ENCODE measurements around the gene DZIP1L.
A peak's percentile ranks its signal among the peaks of the same experiment; 100 is the strongest.
"Not testable (repeated sequence)": the region's sequence is repeated elsewhere in the genome, so short reads cannot be mapped to it uniquely, and the experiment has no call there.

The DZIP1L gene, protein sequence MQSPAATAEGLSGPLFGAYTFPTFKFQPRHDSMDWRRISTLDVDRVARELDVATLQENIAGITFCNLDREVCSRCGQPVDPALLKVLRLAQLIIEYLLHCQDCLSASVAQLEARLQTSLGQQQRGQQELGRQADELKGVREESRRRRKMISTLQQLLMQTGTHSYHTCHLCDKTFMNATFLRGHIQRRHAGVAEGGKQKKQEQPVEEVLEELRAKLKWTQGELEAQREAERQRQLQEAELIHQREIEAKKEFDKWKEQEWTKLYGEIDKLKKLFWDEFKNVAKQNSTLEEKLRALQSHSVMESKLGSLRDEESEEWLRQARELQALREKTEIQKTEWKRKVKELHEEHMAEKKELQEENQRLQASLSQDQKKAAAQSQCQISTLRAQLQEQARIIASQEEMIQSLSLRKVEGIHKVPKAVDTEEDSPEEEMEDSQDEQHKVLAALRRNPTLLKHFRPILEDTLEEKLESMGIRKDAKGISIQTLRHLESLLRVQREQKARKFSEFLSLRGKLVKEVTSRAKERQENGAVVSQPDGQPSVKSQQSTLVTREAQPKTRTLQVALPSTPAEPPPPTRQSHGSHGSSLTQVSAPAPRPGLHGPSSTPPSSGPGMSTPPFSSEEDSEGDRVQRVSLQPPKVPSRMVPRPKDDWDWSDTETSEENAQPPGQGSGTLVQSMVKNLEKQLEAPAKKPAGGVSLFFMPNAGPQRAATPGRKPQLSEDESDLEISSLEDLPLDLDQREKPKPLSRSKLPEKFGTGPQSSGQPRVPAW

DNA sequence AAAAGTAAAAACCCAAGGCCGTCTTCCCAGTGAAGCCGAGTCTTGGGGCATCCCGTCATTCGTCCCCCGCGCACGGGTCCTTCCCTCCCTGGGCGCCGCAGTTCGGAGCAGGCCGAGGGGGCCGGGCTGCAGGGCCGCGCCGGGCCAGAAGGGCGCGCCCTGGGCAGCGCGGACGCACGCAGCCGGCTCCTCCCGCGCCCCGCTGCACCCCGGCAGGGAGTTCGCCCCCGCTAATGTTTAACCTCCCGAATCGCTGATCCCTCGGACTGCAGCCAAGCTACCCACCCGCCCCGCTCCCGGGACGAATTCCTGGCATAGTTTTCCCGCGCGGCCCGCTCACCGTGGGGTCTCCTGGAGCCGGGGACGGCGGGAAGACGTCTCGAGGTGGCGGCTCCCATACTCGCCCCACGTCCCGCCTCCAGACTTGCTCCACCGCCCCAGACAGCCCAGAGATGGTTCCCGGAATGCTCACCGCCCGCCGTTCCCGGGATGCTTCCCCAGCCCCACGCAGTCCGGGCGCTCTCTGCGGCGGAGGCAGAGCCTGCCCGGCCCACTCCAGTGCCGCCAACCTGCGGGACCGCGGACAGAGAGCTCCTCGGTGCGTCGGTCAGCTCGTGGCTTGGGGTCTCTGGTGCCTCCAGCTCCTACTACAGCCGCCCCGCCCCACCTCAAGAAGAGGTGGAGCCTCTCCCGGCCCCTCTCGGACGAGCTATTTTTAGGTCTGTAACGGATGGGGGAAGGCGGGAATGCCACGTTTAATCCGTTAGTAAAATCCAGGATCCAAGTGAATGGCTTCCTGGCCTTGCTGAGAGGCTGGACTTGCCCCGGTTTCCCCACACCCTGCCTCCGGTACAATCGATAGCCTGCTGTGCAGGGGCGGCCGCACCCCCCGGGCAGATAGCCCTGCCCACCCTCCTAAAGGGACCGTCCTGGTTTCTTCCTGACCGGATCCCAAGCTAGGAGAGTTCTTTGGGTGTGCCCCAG, at the start of gene DZIP1L:
TSS of gene DZIP1L (minus strand) at position 621 of the 984 bp plus-strand sequence. CDS start 11,637 bp downstream, outside the sequence.
- peak; percentile 45 for DNase-seq

- no peak for DNase-seq
Observed at GRCh38 chr3:138165061-138165460, 49.7 kb upstream of the DZIP1L start.

DNA sequence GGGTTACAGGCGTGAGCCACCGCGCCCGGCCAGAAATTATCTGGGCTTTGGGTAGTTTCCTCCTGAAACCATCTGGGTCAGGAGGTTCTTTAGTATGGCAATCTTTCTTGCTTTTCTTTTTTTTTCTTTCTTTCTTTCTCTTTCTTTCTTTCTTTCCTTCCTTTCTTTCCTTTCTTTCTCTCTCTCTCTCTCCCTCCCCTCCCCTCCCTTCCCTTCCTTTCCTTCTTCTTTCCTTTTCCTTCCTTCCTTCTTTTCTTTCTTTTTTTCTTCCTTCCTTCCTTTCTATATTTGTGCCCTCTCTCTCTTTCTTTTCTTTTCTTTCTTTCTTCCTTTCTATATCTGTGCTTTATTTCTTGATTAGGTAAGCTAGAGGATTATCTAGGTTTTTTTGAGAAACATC, 42.3 kb upstream of the DZIP1L start:
- DNase-seq, result no peak

- no peak for DNase-seq
Observed at GRCh38 chr3:138154534-138154933, 39.1 kb upstream of the DZIP1L start.

DNA sequence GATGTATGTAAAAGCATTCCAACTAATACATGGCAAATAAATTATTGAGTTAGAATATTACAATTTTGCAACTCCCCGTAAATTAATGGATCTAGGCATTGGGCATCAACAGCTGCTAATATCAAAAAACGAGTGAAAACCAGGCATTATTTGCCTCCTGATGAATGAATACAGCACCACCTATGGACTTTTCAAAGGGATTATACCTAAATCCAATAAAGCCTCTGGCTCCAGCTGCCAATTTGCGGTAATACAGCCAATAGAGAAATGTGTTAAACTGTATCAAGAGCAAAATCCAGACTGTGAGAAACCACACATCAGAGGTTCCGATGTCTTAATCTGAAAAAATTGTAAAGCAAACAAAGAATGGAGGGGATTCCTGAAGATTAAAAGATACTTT, 33.1 kb upstream of the DZIP1L start:
- DNase-seq, result no peak

GRCh38 chr3:138142181-138142580, 26.8 kb upstream of the DZIP1L start:
- DNase-seq, result not testable (repeated sequence)

DNA sequence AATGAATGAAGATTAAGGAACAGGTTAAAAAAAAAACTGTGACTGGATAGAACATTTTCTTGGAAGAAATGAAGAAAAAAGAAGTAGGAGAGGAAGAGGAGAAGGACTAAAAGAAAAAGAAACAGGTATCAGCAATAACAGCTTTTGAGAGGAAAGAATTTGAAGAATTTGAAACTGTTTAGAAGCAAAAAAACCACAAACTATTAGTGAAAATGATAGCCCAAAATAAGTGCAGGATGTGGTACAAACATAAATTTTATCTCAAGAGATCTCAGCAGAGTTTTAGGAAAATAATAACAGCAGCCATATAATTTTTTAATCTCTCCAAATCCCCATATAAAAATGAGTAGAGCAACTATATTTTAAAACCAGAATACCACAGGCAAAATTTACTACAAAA, 25.5 kb upstream of the DZIP1L start:
- no peak for DNase-seq

- DNase-seq, result no peak
Observed at GRCh38 chr3:138139691-138140090, 24.3 kb upstream of the DZIP1L start.

- DNase-seq, result no peak
Observed at GRCh38 chr3:138137861-138138260, 22.5 kb upstream of the DZIP1L start.

DNA sequence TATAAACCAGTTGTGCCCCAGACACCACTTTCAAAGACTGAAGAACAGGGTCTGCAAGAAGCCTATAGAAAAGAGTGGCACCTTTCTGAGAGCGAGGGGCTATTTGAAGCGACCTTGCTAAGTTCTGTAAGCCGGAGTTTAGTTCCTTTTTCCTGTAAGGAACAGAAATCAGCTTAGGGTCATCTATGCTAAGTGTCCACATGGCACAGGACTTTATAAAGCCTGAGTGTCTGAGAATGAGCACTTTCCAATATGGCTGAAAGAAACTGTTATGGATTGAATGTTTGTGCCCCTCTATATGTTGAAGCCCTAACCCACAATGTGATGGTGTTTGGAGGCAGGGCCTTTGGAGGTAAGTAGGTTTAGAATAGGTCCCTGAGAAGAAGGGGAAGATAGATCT, 20.8 kb upstream of the DZIP1L start:
- no peak for DNase-seq

DNA sequence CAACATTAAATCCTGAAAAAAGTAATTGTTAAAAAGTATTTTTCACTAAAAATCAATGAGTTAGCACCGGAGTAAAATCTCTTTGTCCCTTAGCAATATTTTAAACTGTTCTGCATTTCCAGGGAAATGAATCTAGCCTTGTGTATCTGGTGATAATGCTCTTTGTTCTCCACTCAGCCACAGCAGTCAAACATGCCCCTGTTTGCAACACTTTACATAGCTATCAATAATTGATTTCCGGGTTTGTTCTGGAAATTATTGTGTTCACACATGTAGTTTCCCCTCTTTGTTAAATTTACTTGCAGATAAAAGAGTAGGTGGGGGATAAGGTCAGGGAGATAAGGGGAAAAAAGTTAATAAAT, 20.4 kb upstream of the DZIP1L start:
- DNase-seq, result no peak

GRCh38 chr3:138135146-138135832, 19.9 kb upstream of the DZIP1L start:
- DNase-seq, result no peak

DNA sequence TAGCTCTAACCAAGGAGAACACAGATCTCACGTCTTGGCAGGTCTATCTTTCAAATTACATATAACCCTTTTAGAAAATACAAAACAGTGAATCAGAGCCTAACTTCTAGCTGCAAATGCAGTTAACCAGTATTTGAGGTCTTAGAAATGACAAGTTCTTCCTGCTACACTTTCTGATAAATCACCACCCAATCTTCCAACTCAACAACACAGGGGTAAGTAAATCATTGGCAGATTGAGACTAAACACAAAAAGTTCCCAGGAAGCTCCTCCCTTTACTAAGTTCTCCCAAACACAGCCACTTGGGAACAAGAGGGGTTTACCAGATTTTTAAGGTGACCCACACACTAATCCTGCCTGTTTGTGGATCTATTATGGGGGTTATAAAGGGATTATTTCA, 16.8 kb upstream of the DZIP1L start, which contains the start of gene A4GNT:
TSS of gene A4GNT (minus strand) at position 152 of the 400 bp plus-strand sequence. CDS start 1,134 bp downstream, outside the sequence.
- no peak for DNase-seq

DNA sequence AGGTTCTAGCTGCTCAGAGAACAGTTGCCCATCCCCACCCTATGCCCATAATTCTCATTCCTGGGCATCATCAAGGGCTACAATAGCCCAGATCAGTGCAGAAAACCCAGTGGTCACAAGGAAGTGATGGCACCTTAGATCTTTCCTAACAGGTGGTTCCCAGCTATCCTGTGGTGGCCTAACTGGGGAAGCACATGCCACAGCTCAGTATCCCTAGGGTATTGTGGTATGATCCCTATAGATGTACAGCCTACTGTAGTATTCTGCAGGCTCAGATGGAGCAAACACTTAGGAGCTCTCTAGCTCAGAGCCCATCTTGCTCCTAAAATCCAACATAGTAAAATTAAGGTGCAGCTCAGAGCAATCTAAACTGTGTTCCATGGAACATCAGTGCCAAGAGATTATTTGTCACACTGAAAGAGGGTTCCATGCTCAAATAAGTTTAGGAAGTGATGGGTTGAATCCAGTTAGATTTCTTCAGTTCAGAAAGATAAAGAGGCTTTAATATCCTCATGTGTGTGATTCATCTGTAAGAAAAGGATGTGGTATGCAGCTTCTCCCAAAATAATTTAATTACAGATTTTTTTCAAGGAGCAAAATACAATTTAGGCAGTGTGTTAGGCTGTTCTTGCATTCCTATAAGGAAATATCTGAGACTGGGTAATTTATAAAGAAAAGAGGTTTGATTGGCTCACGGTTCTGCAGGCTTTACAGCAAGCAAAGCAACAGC, 12.4 kb upstream of the DZIP1L start:
- no peak for DNase-seq

- DNase-seq, result no peak
Observed at GRCh38 chr3:138125548-138126221, 10.3 kb upstream of the DZIP1L start.

GRCh38 chr3:138124706-138125355, 9.4 kb upstream of the DZIP1L start:
- no peak for DNase-seq

DNA sequence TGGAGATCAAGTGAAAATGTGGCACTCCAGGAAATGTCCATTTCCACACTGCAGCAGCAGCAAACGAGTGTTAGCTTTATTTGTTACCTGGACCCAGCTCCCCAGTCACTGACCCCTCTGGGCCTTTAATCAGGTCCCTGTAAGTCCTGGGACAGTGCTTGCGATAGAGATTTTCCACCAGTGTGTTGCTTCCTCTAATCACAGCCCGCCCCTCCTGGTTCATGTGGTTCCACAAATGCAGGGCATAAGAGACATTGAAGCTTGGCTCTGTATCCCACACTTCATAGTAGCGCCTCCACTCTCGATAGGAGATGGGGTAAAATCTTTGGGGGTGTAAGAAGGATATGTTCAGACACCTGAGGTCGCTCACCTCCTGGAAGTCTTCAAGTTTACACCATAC, 8.8 kb upstream of the DZIP1L start:
- no peak for DNase-seq

GRCh38 chr3:138119423-138119766, 4.0 kb upstream of the DZIP1L start:
- no peak for DNase-seq

- peak; percentile 62 for DNase-seq
Observed at GRCh38 chr3:138118612-138119422, 3.4 kb upstream of the DZIP1L start.

Measured in SHP77 treated with DMSO at 0.1 percent for 48 hours (cell line).